ENCODE data around the gene NAIF1.

DNA sequence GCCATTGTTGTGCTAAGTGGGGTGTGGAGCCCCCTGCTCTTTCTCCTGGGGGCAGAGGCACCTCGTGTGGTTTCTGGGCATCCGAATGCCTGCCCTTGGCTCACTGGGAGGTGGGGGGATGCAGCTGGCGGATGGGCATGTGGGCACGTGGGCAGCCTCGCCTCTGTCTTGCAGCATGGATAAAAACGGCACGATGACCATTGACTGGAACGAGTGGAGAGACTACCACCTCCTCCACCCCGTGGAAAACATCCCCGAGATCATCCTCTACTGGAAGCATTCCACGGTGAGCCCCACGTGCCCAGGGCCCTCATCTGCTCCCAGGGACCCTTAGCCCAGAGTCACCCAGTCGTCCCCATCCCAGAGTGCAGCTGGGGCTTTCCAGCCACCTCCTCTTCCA, 35.1 kb upstream of the NAIF1 start:
- TF ChIP-seq RAD21 (IDR thresholded peaks at IDR 0.05; ENCODE audit: low read length) (no peak), FOXM1 (IDR thresholded peaks at IDR 0.05; ENCODE audit: low read depth) (no peak), MXI1 (IDR thresholded peaks at IDR 0.05; ENCODE audit: low read depth, low read length) (no peak), EZH2phosphoT487 (IDR thresholded peaks at IDR 0.05; ENCODE audit: borderline replicate concordance, low read depth) (no peak), EP300 (IDR thresholded peaks at IDR 0.05; ENCODE audit: borderline replicate concordance in 1 of 2, low read depth in 1 of 2, low read length in 1 of 2) (no peak), POLR2AphosphoS5 (IDR thresholded peaks at IDR 0.05; ENCODE audit: low read depth, low read length) (no peak), RFX5 (IDR thresholded peaks at IDR 0.05; ENCODE audit: low read length) (no peak)
- TF ChIP-seq, protein P1, sequence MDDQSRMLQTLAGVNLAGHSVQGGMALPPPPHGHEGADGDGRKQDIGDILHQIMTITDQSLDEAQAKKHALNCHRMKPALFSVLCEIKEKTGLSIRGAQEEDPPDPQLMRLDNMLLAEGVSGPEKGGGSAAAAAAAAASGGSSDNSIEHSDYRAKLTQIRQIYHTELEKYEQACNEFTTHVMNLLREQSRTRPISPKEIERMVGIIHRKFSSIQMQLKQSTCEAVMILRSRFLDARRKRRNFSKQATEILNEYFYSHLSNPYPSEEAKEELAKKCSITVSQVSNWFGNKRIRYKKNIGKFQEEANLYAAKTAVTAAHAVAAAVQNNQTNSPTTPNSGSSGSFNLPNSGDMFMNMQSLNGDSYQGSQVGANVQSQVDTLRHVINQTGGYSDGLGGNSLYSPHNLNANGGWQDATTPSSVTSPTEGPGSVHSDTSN (IDR thresholded peaks at IDR 0.05): no peak
- TF ChIP-seq, protein P2, sequence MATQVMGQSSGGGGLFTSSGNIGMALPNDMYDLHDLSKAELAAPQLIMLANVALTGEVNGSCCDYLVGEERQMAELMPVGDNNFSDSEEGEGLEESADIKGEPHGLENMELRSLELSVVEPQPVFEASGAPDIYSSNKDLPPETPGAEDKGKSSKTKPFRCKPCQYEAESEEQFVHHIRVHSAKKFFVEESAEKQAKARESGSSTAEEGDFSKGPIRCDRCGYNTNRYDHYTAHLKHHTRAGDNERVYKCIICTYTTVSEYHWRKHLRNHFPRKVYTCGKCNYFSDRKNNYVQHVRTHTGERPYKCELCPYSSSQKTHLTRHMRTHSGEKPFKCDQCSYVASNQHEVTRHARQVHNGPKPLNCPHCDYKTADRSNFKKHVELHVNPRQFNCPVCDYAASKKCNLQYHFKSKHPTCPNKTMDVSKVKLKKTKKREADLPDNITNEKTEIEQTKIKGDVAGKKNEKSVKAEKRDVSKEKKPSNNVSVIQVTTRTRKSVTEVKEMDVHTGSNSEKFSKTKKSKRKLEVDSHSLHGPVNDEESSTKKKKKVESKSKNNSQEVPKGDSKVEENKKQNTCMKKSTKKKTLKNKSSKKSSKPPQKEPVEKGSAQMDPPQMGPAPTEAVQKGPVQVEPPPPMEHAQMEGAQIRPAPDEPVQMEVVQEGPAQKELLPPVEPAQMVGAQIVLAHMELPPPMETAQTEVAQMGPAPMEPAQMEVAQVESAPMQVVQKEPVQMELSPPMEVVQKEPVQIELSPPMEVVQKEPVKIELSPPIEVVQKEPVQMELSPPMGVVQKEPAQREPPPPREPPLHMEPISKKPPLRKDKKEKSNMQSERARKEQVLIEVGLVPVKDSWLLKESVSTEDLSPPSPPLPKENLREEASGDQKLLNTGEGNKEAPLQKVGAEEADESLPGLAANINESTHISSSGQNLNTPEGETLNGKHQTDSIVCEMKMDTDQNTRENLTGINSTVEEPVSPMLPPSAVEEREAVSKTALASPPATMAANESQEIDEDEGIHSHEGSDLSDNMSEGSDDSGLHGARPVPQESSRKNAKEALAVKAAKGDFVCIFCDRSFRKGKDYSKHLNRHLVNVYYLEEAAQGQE (IDR thresholded peaks at IDR 0.05; ENCODE audit: low read depth, low read length): no peak
- TF ChIP-seq, protein P3, sequence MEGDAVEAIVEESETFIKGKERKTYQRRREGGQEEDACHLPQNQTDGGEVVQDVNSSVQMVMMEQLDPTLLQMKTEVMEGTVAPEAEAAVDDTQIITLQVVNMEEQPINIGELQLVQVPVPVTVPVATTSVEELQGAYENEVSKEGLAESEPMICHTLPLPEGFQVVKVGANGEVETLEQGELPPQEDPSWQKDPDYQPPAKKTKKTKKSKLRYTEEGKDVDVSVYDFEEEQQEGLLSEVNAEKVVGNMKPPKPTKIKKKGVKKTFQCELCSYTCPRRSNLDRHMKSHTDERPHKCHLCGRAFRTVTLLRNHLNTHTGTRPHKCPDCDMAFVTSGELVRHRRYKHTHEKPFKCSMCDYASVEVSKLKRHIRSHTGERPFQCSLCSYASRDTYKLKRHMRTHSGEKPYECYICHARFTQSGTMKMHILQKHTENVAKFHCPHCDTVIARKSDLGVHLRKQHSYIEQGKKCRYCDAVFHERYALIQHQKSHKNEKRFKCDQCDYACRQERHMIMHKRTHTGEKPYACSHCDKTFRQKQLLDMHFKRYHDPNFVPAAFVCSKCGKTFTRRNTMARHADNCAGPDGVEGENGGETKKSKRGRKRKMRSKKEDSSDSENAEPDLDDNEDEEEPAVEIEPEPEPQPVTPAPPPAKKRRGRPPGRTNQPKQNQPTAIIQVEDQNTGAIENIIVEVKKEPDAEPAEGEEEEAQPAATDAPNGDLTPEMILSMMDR (IDR thresholded peaks at IDR 0.05): no peak

Data from SK-N-SH (cell line).